Measurements from ENCODE around the gene CYRIA.

CYRIA gene

DNA sequence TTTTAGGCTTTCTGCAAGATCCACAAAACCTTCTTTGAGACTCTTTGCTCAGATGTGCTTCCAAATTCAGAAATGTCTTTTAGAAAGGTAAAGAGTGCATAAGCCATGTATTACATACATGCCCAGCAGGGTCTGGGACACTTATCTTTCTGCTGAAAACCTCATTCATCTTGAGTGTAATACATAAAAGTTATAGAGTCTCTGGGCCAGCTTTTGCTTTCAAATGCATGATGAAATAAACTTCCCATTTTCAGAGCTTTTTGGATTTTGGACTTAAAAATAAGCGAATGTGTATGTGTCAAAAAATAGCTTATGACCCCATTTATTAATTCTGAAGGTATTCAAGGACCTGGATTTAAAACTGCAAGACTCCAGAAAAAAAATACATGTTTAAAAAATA lies 8.0 kb downstream of the CYRIA start:
- H3K4me3 ChIP-seq (ENCODE audit: low read depth, low read length), result no peak overlapping the region
- DNase-seq (ENCODE audit: low read depth), result no peak
- TF ChIP-seq, protein P1, sequence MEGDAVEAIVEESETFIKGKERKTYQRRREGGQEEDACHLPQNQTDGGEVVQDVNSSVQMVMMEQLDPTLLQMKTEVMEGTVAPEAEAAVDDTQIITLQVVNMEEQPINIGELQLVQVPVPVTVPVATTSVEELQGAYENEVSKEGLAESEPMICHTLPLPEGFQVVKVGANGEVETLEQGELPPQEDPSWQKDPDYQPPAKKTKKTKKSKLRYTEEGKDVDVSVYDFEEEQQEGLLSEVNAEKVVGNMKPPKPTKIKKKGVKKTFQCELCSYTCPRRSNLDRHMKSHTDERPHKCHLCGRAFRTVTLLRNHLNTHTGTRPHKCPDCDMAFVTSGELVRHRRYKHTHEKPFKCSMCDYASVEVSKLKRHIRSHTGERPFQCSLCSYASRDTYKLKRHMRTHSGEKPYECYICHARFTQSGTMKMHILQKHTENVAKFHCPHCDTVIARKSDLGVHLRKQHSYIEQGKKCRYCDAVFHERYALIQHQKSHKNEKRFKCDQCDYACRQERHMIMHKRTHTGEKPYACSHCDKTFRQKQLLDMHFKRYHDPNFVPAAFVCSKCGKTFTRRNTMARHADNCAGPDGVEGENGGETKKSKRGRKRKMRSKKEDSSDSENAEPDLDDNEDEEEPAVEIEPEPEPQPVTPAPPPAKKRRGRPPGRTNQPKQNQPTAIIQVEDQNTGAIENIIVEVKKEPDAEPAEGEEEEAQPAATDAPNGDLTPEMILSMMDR (conservative IDR thresholded peaks at IDR 0.05; ENCODE audit: low read depth, low read length), result no peak

DNA sequence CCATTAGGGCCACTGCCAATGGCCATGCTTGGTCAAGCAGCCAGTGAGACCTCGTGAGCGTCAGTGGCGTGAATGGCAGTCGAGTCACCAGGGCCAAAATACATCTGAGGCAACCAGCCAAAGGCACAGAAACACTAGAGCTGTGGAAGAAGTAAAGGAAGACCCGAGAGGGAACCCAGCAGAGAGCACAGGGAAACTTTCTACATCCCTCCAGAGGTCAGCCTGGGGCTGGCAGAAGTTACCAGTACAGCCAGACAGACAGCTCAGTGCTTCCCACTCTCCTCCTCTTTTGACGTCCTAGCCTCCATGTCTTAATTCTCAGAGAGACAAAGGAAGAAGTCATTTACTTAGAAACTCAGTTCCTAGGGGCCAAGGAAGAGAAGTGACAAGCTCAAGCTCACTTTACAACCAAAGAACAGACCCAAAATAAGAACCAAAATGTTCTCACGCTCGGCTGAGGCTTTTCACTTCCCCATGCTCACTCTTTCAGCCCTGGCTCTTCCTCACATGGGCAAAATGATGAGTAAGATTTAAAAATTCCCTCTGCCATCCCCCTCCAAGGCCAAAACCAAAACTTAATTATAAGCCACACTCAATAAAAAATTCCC lies 8.7 kb downstream of the CYRIA start:
- no peak overlapping the region for H3K4me3 ChIP-seq (ENCODE audit: low read depth, low read length)
- DNase-seq (ENCODE audit: low read depth), result peak; percentile 47
- TF ChIP-seq, protein P1 (conservative IDR thresholded peaks at IDR 0.05; ENCODE audit: low read depth, low read length), result no peak

DNA sequence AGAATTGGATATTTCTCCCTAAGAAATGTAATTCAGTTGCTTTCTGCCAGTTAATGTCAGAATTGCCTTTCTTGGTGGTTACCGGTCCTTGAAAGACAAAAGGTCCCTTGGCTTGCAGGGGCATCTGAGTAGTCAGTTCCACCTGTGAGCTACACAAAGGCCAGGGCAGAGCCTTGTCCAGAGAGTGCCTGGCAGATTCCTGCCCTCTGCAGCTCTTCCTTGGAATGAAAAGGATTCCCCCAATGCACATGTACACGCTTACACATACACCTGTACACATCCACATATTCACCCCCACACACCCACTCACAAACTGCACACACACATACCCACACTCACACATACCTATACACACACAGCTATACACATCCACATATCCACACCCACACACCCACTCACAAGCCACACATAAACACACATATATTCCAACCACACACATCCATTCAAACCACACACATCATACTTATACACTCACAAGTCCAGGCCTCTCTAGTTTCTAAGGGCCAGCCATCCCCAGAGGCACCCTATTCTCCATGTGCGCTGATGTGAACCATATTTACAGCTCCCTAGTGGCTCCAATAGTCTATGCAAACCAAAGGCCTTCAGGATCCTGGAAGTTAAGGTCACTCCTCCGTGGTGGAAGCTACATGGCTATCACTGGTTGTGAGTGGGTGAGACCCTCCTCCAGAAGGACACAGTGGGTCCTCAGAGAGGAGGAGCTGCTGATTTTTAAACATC lies 9.6 kb downstream of the CYRIA start:
- no peak for DNase-seq (ENCODE audit: low read depth)
- H3K4me3 ChIP-seq (ENCODE audit: low read depth, low read length), result no peak overlapping the region
- TF ChIP-seq, protein P1 (conservative IDR thresholded peaks at IDR 0.05; ENCODE audit: low read depth, low read length), result no peak

DNA sequence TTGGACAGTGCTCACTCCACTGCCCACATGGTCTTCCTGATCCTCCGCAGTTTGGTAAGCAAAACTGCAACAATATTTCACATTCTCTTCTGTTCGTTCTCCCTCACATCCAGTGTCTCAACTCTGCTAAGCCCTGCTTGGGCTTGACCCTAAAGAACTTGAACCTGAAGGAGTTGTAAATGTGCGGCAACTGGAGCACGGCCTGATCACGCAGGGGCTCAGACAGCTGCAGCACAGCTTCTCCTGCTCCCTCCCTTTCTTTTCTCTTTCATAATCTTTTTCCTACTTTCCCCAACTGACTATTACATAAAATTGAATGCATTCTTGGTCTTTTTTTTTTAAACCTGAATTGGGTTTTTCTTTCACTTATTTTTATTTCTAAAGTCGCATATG lies 10.2 kb downstream of the CYRIA start:
- no peak for DNase-seq (ENCODE audit: low read depth)
- no peak overlapping the region for H3K4me3 ChIP-seq (ENCODE audit: low read depth, low read length)
- TF ChIP-seq, protein P1 (conservative IDR thresholded peaks at IDR 0.05; ENCODE audit: low read depth, low read length), result no peak

DNA sequence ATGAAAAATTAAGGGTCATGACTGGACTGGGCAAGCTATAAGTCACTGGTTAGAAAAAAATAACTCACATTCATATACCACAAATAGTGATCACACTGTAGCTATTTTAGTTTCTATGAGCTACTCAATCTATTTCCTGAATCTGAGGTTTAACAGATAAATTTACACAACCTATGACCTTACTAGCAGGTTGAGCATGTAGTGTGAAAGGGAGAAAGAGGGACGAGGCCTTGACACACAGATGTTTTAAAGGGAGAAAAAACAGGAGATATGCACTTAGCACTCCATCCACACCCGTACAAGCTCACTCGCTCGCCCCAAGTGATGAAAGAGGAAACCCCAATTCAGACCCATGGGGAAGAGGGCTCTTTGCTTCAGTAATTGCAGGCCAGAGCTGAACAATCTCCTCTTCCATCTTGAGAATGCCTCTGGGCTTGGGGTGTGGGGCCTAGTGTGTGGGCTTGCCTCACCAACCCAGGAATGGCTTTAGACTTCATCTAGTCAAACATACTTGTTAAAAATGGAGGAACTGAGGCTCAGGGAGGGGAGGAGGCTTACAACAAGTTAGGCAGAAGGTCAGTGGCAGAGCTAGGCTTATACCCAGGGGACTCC lies 10.7 kb downstream of the CYRIA start:
- TF ChIP-seq, protein P1 (conservative IDR thresholded peaks at IDR 0.05; ENCODE audit: low read depth, low read length), result no peak
- H3K4me3 ChIP-seq (ENCODE audit: low read depth, low read length), result no peak overlapping the region
- DNase-seq (ENCODE audit: low read depth), result no peak

GRCh38 chr2:16653799-16654198 lies 11.8 kb downstream of the CYRIA start:
- no peak for DNase-seq (ENCODE audit: low read depth)
- H3K4me3 ChIP-seq (ENCODE audit: low read depth, low read length), result no peak overlapping the region
- TF ChIP-seq, protein P1 (conservative IDR thresholded peaks at IDR 0.05; ENCODE audit: low read depth, low read length), result no peak

Data from choroid plexus epithelial cell (primary cell).